OCI-LY3 (cell line): Measurements from ENCODE around the gene ZNF444.

Experiments
- H2AFZ ChIP-seq: fragments of 200-600, 300-600 bp; shearing (Covaris generic); 2 replicates; pipeline ENCODE4 v1.6.0; 2014; ENCODE audit warnings: antibody characterized with exemption, low read depth, low read length
- H3K27ac ChIP-seq: fragments of 200-600, 300-600 bp; sonication (generic); 2 replicates; pipeline ENCODE4 v1.5.1; 2014; ENCODE audit warnings: mild to moderate bottlenecking, low read length, moderate library complexity, mixed read lengths
- H3K27me3 ChIP-seq: fragments of 200-600, 300-600 bp; sonication (generic); 2 replicates; pipeline ENCODE4 v1.6.1; 2014; ENCODE audit warnings: low read depth, low read length, mixed read lengths
- H3K36me3 ChIP-seq: fragments of 200-600, 300-600 bp; sonication (generic); replicated peaks from 2 replicates; pipeline ENCODE3; 2014; ENCODE audit warnings: low read depth, low read length, mixed read lengths
- H3K4me1 ChIP-seq: fragments of 300-600, 200-600 bp; sonication (generic); 2 replicates; pipeline ENCODE4 v1.6.1; 2014; ENCODE audit warnings: low read length, mixed read lengths
- H3K4me2 ChIP-seq: fragments of 200-600, 300-600 bp; sonication (generic); 2 replicates; pipeline ENCODE4 v1.6.1; 2014; ENCODE audit warnings: low read length, mixed read lengths
- H3K4me3 ChIP-seq: fragments of 300-600, 200-600 bp; sonication (generic); 2 replicates; pipeline ENCODE4 v1.5.1; 2014; ENCODE audit warnings: antibody characterized with exemption, mild to moderate bottlenecking, low read length, moderate library complexity
- H3K79me2 ChIP-seq: fragments of 300-600, 200-600 bp; shearing (Covaris generic); 2 replicates; pipeline ENCODE4 v1.6.1; 2014; ENCODE audit warnings: mild to moderate bottlenecking, low read length, mixed read lengths
- H3K9ac ChIP-seq: fragments of 300-600, 200-600 bp; shearing (Covaris generic); 2 replicates; pipeline ENCODE4 v1.6.0; 2014; ENCODE audit warnings: mild to moderate bottlenecking, low read length, moderate library complexity
- H3K9me3 ChIP-seq: fragments of 200-600, 300-600 bp; shearing (Covaris generic); 2 replicates; pipeline ENCODE4 v1.6.1; 2014; ENCODE audit warnings: low read length, mixed read lengths; ENCODE audit not compliant: insufficient read depth
- H4K20me1 ChIP-seq: fragments of 200-600, 300-600 bp; sonication (generic); 2 replicates; pipeline ENCODE4 v1.6.1; 2016; ENCODE audit warnings: low read length, mixed read lengths; ENCODE audit not compliant: insufficient read depth
- CTCF ChIP-seq: fragments of 200-600, 300-600 bp; sonication (generic); IDR thresholded peaks from 2 replicates; pipeline ENCODE4 v1.5.1; 2014; ENCODE audit warnings: antibody characterized with exemption, low read length, low read depth
- EZH2phosphoT487 ChIP-seq: fragments of 200-600 bp; shearing (Covaris generic); IDR thresholded peaks from 2 replicates; pipeline ENCODE4 v1.6.1; 2018; ENCODE audit warnings: antibody characterized with exemption, mixed run types, low read depth

Gene ZNF444

GRCh38 chr19:56176881-56177280 is 35.8 kb downstream of the ZNF444 start:
- Histone ChIP-seq H3K27ac (no peak overlapping the region), H4K20me1 (no peaks in the 10 kb centered on the region), H3K36me3 (no peaks in the 10 kb centered on the region), H3K9ac (no peak overlapping the region), H3K27me3 (0 out of 2 replicates have a peak, but pooled peaks cover 6% of the 10 kb centered on the region), H2AFZ (no peak overlapping the region), H3K79me2 (no peaks in the 10 kb centered on the region), H3K4me2 (no peak overlapping the region), H3K9me3 (no peaks in the 10 kb centered on the region), H3K4me1 (peaks cover 2% of the 10 kb centered on the region; the same call in 1 of the 2 replicates), H3K4me3 (no peak overlapping the region)
- TF ChIP-seq EZH2phosphoT487 (no peak), CTCF (no peak)

DNA sequence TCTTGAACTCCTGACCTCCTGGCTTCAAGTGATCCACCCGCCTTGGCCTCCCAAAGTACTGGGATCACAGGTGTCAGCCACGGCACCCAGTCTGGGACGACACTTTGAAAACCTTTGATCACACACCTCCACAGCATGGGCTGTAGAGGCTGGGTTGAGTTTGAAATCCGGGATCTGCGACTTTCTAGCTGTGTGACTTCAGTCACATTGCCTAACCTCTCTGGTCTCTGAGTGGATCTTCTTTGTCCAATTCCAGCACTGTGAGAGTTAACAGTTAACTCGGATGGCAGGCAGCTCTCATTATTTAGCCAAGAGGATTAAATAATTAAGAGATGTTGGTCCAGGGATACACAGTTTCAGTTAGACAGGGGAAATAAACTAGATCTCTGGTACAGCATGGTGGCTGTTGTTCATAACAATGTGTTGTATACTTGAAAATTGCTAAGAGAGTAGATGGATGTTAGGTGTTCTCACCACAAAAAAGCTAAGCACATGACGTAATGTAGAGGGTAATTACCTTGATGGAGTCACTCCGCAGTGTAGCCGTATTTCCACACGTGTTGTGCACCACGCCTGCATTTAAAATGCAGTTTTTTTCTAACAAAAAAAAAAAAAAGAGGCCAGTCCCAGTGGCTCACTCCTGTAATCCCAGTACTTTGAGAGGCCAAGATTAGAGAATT is 36.6 kb downstream of the ZNF444 start:
- no peaks in the 10 kb centered on the region for H3K79me2 ChIP-seq
- H3K4me2 ChIP-seq: no peak overlapping the region
- H3K36me3 ChIP-seq: no peaks in the 10 kb centered on the region
- TF ChIP-seq EZH2phosphoT487: no peak
- no peak for TF ChIP-seq CTCF
- H4K20me1 ChIP-seq: no peaks in the 10 kb centered on the region
- H3K27ac ChIP-seq: no peak overlapping the region
- no peak overlapping the region for H3K9ac ChIP-seq
- H3K27me3 ChIP-seq: 0 out of 2 replicates have a peak, but pooled peaks cover 6% of the 10 kb centered on the region
- no peak overlapping the region for H2AFZ ChIP-seq
- H3K4me1 ChIP-seq: no peaks in the 10 kb centered on the region
- no peak overlapping the region for H3K4me3 ChIP-seq
- H3K9me3 ChIP-seq: no peaks in the 10 kb centered on the region

DNA sequence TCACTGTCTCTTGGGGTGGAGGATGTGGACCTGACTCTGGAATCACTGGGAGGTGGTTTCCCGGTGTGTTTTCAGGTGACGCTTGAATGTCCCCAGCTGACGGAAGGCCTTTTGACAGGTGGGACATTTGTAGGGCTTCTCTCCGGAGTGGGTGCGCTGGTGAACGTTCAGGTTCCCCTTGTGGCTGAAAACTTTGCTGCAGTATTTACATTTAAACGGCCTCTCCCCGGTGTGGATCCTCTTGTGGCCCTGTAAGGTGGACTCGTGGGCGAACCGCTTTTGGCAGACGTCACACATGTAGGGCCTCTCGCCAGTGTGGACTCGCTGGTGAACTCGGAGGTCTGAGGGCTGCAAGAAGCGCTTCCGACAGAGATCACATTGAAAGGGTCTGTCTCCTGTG is 48.7 kb downstream of the ZNF444 start:
- H3K9me3 ChIP-seq: no peaks in the 10 kb centered on the region
- no peaks in the 10 kb centered on the region for H4K20me1 ChIP-seq
- H3K36me3 ChIP-seq: no peaks in the 10 kb centered on the region
- H3K9ac ChIP-seq: no peak overlapping the region
- no peak overlapping the region for H3K4me3 ChIP-seq
- no peak for TF ChIP-seq EZH2phosphoT487
- H3K27me3 ChIP-seq: peaks cover 5% of the 10 kb centered on the region; the same call in 1 of the 2 replicates
- H3K79me2 ChIP-seq: no peaks in the 10 kb centered on the region
- no peaks in the 10 kb centered on the region for H3K4me1 ChIP-seq
- no peak overlapping the region for H3K27ac ChIP-seq
- H3K4me2 ChIP-seq: no peak overlapping the region
- H2AFZ ChIP-seq: no peak overlapping the region

GRCh38 chr19:56191115-56191514 is 50.0 kb downstream of the ZNF444 start:
- H3K36me3 ChIP-seq: no peaks in the 10 kb centered on the region
- H3K27ac ChIP-seq: no peak overlapping the region
- H3K4me1 ChIP-seq: no peaks in the 10 kb centered on the region
- H3K4me3 ChIP-seq: no peak overlapping the region
- TF ChIP-seq CTCF: peak; percentile 26; the same call in 1 of the 2 replicates
- no peak for TF ChIP-seq EZH2phosphoT487
- no peak overlapping the region for H3K9ac ChIP-seq
- H4K20me1 ChIP-seq: no peaks in the 10 kb centered on the region
- H3K79me2 ChIP-seq: no peaks in the 10 kb centered on the region
- no peak overlapping the region for H3K4me2 ChIP-seq
- H3K9me3 ChIP-seq: no peaks in the 10 kb centered on the region
- peaks cover 5% of the 10 kb centered on the region; the same call in 1 of the 2 replicates for H3K27me3 ChIP-seq
- no peak overlapping the region for H2AFZ ChIP-seq
